HL-60/S4 treated with retinoic acid at 250 ng/mL for 4 days and 3 days (cell line): ENCODE measurements around the gene ATP5F1E.
"Not testable (repeated sequence)": the region's sequence is repeated elsewhere in the genome, so short reads cannot be mapped to it uniquely, and the experiment has no call there.

Source experiments
- in situ Hi-C: fragments of 300-500 bp; cut with MboI; formaldehyde crosslinking; loops from 2 replicates; pipeline ENCODE4 v1.7.0; 2022; ENCODE audit warnings: low sequenced_read_pairs

Gene ATP5F1E

DNA sequence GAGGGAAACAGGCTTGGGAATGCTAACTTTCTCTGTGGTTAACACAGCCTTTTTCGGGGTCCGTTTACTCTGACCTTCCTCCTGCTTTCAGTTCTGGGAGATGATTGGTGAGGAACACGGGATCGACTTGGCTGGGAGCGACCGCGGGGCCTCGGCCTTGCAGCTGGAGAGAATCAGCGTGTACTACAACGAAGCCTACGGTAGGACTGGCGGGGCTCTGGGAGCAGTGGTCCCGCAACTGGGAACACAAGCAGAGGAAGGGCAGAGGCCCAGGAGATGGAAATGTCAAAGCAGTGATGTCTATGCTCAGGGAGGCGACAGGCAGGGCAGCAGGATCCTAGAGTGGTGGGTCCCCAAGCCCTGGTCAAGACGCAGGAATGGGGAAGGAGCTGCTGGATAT lies 9.4 kb downstream of the ATP5F1E start:
- in situ Hi-C loops, result no loop called here

DNA sequence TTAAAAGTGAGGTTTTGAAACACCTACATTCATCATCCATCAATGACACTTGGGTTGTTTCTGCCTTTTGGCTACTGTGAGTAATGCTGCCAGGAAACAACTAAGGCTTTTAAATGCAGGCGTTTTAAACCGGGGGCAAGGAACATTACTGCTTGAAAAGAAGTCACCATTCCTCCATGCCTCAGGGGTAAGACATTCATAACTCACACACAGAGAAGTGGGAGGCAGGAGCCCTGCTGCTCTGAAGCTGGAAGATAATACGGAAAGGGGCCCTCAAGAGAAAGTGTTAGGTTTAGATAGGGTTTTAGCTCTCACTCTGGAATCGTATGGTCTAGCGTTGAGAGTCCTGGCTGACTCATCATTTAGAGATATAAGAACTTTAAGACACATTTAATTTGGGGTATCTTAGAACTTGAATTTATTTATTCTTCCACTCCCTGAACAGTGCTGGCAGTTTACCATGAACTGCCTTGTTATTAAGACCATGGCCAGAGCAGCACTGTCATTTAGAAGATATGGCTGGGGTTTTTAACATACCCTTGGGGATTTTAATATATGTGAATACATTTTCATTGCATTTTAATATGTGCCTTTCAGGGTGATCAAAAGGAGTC lies 11.1 kb downstream of the ATP5F1E start:
- in situ Hi-C loops, result no loop called here

- in situ Hi-C loops, result no loop called here
Measured at GRCh38 chr20:59019217-59019616, 12.9 kb downstream of the ATP5F1E start, which contains the start of gene TUBB1. TUBB1 (plus strand) TSS chr20:59019429; CDS start chr20:59019523, 94 bp downstream.

DNA sequence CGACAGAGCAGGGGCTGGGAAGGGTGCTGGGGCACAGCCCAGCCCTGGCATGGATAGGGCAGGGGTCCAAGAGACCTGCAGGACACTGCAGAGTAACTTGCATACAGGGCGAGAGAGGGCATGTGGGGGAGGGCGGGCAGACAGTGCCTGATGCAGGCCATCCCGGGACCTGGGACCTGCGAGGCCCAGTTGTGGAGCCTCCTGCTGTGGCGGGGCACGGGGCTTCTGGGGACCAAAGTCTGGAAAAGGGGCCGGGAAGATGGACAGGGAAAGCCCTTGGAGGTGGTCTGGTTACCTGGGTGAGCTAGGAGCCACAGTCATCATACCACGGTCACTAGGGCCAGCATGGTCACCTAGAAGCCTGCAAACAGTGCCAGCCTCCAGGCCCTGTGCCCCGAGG lies 13.3 kb downstream of the ATP5F1E start:
- in situ Hi-C loops, result no loop called here

DNA sequence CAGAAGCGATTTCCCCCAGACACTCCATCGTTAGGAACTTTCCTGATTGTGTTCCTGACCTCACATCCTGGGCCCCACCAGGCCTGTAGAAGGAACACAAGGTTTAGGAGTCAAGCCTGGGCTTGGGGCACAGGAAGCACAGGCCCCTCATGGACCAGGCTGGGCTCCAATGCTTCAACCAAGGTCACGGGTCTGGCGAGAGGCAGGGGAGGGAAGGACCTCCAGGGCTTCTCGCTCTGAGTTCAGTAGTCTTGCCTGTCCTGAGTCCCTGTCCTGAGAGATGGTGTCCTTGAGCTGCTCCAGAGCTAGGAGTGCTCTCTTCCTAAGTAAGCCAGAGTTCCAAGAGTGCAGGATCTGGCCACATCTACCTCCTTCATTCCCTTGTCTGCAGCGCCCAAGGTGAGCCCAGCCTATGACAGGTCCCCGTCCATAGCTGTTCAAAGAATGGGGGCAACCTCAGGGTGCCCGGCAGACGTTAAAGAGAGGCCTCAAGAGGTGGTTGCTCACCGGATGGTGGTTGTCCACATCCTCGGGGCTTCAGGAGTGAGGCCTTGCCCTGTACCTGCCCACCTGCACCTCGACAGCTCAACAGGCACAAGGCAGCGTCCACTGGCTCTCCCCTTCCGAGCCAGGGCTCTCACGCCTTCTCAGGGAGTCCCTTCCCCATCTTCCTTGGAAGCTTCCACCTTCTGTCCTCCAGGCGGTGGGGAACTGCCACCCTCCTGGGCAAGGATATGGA lies 14.5 kb downstream of the ATP5F1E start:
- in situ Hi-C loops, result no loop called here

GRCh38 chr20:59016795-59017492 lies 15.2 kb downstream of the ATP5F1E start:
- in situ Hi-C loops, result no loop called here

DNA sequence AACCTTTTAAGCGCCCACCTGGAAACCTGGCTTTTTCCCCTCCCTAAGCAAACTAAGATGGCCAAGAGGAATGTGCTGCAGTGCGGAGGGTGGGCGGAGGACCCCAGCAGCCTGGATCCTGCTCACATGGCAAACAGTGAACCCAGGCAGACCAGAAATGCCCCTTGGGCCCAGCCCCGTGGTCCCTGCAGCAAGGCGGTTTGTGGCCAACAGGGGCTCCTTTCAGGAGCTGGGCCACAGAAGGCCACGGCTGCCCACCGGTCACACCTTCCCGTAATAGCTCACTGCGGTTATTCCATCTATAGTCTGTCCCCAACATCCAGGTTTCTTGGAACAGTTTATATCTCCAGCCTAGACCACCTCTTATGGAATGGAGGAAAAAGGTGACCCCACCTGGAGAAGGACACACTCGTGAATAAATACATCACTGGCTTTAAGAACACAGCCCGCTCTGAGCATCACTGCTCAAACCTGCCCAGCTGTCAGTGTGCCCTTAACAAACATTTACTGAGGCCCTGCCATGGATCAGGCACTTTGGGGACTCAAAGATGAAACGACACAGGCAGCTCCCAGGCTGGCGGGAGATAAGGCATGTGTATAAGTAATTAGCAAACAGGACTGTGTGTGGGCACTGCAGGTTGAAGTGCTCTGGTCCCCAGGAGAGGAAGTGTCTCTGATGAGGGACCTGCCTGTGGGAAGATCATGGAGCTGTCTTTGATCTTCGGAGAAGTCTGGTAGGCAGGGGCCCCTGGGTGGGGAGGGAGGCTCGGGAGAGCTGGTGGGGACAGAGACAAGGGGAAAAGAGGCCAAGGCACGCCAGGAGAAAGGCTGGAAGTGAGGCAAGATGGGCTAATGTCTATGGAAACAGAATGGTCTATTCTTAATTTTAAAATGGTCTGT lies 16.1 kb downstream of the ATP5F1E start:
- in situ Hi-C loops, result no loop called here

- in situ Hi-C loops, result no loop called here
Measured at GRCh38 chr20:59015411-59015810, 16.7 kb downstream of the ATP5F1E start.

- in situ Hi-C loops, result no loop called here
Measured at GRCh38 chr20:59014680-59015389, 17.3 kb downstream of the ATP5F1E start.

DNA sequence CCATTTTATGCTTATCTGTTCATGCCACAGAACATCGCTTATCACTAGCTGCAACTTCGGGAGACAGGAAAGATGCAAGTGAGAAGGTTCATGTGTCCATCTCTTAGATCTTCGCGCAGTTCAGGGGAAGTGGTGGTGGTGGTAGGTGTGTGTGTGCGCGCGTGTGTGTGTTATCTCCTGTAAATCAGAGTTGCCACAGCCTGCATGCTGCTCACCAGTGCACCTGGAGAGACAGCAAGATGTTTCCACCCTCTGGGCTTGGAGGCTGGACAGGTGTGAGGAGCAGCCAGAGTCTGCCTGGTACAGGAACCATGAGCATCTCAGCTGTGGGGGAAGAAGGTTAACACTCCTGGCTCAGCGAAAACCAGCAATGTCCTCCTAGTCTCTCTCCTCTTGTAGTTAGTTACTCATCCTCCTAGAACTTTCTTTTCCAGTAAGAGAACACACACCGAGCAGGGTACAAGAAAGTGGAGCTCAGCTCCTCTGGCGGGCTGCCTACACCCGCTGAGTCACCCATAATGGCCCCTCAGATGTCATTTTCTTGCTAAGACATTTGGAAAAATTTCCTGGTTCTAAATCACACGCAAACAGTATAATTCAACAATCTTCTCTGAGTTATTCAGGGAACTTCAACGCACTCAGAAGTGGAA lies 18.1 kb downstream of the ATP5F1E start:
- in situ Hi-C loops, result no loop called here

DNA sequence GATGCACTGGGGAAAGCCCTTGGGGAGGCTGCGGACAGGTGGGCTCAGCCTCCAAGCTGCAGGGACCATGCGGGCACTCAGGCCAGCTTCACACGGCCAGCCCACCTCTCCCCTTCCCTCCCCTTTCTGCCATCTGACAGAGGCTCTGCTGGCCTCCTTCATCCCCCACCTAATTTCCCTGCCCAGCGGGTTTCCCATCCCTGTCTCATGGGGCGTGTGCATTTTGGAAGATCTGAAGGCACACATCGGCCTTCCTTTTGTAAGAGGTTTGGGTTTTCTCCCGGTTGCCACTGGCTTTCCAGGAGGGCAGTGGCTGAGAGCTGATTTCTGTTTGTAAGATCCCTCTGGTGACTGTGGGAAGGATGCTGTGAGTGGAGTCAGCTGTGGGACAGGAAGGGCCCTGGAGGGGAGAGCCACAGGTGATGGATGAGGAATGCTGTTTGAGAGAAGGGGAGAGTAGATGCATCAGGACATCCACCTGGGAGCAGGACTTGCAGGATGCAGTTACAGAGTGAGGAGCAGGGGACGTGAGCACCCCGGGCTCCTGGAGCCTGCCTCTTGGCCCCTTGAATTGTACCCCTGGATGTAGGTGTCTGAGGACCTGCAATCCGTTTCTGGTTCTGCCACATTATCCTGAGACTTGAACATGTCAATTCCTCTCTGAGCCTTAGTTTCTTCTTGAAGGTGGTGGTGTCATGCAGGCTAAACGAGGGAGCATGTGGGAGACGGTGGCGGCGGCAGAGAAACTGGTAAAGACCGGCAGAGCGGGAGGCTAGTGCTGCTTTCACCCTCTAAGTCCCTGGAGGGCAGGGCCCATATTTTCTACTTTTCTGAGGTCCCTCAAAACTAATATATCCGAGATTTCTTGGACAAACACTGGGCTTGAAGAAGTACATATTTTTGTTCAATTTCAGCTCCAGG lies 18.8 kb downstream of the ATP5F1E start:
- in situ Hi-C loops, result no loop called here

DNA sequence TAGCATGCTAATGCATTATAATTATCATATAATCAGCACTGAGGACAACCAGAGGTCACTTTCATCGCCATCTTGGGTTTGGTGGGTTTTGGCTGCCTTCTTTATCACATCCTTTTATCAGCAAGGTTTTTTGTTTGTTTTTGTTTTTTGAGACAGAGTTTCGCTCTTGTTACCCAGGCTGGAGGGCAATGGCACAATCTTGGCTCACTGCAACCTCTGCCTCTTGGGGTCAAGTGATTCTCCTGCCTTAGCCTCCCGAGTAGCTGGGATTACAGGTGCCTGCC lies 20.3 kb downstream of the ATP5F1E start:
- in situ Hi-C loops, result not testable (repeated sequence)

DNA sequence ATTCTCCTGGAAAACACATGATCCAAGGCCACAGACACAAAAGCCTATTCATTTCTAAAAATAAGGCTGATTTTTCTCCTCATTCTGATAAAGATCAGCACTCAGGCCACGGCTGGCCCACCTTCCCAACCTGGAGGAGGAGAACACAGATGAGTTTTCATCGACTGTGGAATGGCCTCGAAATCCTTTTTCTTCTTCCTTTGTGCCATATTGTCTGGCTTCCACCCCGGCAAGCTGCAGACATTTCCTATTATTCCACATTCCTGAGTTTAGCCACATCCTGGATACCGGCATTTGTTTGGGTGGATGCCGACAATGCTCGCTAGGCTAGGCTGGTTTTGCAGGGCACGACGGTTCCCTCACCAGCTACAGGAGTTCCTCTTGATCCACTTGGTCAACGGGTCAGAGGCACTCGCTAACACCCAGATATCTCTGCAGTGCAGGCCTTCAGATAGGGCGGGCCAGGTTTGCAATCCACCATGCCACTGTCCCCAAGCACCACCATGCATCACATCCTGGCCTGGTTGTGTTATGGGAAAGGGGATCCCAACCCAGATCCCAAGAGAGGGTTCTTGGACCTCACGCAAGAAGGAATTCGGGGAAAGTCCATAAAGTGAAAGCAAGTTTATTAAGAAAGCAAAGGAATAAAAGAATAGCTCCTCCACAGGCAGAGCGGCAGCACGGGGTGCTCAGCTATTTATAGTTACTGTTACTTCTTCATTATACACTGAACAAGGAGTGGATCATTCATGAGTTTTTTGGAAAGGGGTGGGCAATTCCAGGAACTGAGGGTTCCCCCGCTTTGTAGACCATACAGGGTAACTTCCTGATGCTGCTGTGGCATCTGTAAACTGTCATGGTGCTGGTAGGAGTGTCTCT lies 20.9 kb downstream of the ATP5F1E start:
- in situ Hi-C loops, result no loop called here

GRCh38 chr20:59010321-59010994 lies 21.7 kb downstream of the ATP5F1E start:
- in situ Hi-C loops, result no loop called here

- in situ Hi-C loops, result no loop called here
Measured at GRCh38 chr20:59008715-59009336, 23.3 kb downstream of the ATP5F1E start.

DNA sequence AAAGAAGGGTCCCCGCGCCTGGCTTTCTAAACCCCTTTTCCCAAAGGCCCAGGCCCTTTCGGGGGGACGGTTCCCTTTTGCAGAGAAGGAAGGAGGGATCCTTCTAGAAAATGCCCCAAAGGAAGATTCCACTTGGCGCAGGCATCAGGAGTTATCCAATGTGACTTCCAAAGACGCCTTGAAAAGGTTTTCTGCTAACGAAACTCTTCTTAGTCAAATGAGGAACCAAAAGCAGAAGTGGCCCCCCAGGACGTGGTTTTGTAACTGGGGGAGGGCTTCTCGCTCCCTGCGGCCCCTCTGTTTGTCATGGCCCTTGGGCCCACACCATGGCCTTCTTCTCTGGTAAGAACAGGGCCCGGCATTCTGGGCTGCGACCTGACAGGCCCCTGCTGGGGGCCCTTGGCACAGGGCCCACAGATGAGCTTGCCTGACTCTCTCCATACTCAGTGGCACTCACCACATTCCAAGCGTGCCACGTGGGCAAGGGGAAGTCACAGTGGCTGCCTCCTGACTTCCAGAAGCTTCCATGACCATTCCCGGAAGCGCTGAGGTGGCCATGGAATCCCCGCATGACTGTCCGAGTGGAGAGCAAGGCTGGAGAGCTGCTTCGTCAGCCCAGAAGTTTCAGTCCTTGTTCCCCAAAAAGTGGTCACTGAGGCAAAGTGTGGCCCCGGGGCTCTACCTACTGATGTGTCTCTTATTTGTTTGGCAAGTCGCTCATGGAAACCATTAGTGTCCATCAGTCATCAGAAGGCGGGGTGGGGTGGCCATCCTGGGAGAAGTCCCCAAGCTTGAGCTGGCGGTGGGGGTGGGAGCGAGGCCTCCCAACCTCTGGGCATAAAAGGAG lies 24.2 kb downstream of the ATP5F1E start:
- in situ Hi-C loops, result no loop called here
